Measurements from ENCODE around the gene DOK1. TPM values are rescaled to one million over a fixed set of nuclear protein-coding genes. Genes with fewer than 3 reads are reported as not detected.

Gene DOK1
- total RNA-seq, 1 experiment from 2014 or later, result 6.2 TPM

DNA sequence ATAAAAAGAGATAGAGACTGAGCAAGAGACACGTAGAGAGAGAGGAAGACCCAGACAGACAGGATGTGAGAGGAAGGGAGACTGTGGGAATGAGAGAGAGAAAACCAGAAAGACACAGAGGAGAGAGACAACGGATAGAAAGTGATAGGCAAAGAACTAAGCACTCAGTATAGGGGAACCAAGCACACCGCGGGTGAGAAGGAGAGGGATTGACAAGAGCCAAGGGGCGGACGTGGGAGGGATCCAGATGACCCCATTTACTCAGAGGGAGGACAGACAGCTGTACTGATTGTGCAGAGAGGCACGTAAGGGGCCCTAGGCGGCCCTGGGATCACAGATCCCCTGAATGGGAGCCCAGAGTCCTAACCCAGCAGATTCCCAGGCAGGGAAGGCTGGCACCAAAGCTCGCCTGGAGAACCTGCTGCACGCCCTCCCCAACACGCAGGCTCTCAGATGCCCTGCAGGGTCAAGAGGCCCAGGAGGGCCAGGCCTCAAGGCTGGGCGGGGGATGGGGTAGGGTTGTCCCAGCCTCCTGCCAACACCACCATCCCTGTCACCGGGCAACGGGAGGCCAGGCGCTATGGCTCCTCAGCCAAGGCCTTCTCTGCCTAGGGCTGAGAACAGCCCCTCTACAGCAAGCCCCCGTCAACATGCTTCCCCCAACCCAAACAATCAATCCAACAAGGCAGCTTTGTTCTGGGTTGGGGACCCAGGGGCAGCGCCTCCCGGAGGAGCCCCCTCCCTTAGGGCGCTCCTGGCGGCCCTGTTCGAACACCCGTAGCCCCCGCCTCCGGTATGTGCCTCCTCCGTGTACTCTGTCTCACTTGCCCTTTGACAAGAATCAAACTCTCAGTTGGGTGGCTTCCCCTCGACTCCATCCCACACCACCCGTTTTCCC is 1.4 kb upstream of the DOK1 start:
- POLR2A ChIA-PET, result no interaction called here
- BruUV-seq (replicated peaks), result no TSS peak
- no peak for ATAC-seq
- intact Hi-C loops (cut with micrococcal nuclease; ENCODE audit: unreplicated experiment) (no loop called here), in situ Hi-C loops (cut with HindIII; ENCODE audit: low pct_unique_long_range_greater_than_20kb, low sequenced_read_pairs) (no loop called here)
- Histone ChIP-seq H3K4me1 (ENCODE audit: control insufficient read depth, insufficient read depth, low read length) (peaks cover 20% of the 10 kb centered on the region), H3K36me3 (ENCODE audit: control insufficient read depth, insufficient read depth, low read length) (no peaks in the 10 kb centered on the region), H3K9me3 (ENCODE audit: control insufficient read depth, insufficient read depth, low read depth, low read length) (no peaks in the 10 kb centered on the region), H3K27ac (ENCODE audit: low read length) (no peak overlapping the region), H3K4me3 (ENCODE audit: low read depth in 2 of 2, low read length in 2 of 2) (peak overlapping the region; percentile 61 to 83), H3K27me3 (ENCODE audit: control insufficient read depth, insufficient read depth, low read length) (no peaks in the 10 kb centered on the region; the same call in 1 of the 2 replicates)
- CTCF ChIA-PET, result interaction anchor here (0.6 to 1.1 kb wide), 2 partner anchors 19 to 361 kb away, joined by 6 to 14 read pairs; no protein-coding TSS in a partner anchor
- no peak for DNase-seq (ENCODE audit: low read depth, low spot score)
- TF ChIP-seq, protein P1, sequence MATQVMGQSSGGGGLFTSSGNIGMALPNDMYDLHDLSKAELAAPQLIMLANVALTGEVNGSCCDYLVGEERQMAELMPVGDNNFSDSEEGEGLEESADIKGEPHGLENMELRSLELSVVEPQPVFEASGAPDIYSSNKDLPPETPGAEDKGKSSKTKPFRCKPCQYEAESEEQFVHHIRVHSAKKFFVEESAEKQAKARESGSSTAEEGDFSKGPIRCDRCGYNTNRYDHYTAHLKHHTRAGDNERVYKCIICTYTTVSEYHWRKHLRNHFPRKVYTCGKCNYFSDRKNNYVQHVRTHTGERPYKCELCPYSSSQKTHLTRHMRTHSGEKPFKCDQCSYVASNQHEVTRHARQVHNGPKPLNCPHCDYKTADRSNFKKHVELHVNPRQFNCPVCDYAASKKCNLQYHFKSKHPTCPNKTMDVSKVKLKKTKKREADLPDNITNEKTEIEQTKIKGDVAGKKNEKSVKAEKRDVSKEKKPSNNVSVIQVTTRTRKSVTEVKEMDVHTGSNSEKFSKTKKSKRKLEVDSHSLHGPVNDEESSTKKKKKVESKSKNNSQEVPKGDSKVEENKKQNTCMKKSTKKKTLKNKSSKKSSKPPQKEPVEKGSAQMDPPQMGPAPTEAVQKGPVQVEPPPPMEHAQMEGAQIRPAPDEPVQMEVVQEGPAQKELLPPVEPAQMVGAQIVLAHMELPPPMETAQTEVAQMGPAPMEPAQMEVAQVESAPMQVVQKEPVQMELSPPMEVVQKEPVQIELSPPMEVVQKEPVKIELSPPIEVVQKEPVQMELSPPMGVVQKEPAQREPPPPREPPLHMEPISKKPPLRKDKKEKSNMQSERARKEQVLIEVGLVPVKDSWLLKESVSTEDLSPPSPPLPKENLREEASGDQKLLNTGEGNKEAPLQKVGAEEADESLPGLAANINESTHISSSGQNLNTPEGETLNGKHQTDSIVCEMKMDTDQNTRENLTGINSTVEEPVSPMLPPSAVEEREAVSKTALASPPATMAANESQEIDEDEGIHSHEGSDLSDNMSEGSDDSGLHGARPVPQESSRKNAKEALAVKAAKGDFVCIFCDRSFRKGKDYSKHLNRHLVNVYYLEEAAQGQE (IDR thresholded peaks at IDR 0.05; ENCODE audit: insufficient read depth in 1 of 2, low read depth in 2 of 2, low read length in 1 of 2), result no peak
- TF ChIP-seq SIN3A (IDR thresholded peaks at IDR 0.05; ENCODE audit: borderline replicate concordance, insufficient read depth, low read depth, low read length), result no peak
- no peak for TF ChIP-seq POLR2AphosphoS5 (IDR thresholded peaks at IDR 0.05; ENCODE audit: low read depth, low read length)
- TF ChIP-seq, protein P2, sequence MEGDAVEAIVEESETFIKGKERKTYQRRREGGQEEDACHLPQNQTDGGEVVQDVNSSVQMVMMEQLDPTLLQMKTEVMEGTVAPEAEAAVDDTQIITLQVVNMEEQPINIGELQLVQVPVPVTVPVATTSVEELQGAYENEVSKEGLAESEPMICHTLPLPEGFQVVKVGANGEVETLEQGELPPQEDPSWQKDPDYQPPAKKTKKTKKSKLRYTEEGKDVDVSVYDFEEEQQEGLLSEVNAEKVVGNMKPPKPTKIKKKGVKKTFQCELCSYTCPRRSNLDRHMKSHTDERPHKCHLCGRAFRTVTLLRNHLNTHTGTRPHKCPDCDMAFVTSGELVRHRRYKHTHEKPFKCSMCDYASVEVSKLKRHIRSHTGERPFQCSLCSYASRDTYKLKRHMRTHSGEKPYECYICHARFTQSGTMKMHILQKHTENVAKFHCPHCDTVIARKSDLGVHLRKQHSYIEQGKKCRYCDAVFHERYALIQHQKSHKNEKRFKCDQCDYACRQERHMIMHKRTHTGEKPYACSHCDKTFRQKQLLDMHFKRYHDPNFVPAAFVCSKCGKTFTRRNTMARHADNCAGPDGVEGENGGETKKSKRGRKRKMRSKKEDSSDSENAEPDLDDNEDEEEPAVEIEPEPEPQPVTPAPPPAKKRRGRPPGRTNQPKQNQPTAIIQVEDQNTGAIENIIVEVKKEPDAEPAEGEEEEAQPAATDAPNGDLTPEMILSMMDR (IDR thresholded peaks at IDR 0.05), result no peak
- no peak for TF ChIP-seq TCF7L2 (IDR thresholded peaks at IDR 0.05; ENCODE audit: low read depth, low read length)

DNA sequence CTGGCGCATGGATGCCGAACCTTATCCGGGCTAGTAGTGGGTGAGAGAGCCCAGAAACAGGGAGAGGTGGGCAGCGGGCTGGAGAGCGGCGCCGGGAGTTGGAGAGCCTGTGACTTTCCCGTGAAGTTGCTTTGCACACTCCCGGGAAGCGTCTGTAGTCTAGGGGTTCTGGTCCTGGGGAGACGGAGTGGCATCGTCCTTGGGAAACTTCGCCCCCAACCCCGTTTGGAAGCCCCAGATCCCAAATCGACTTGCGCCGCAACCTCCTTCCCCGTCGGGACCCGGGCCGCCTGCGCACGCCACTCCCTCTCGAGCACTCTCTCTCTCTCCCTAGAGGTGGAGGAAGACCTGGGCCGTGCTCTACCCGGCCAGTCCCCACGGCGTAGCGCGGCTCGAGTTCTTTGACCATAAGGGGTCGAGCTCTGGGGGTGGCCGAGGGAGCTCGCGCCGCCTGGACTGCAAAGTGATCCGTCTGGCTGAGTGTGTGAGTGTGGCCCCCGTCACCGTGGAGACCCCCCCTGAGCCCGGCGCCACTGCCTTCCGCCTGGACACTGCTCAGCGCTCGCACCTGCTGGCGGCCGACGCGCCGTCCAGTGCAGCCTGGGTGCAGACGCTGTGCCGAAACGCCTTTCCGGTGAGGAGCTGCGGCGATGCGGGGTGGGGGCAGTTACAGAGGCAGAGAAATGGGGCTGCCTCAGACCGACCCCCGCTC is 456 bp downstream of the DOK1 start:
- Histone ChIP-seq H3K9me3 (ENCODE audit: control insufficient read depth, insufficient read depth, low read depth, low read length) (no peaks in the 10 kb centered on the region), H3K27ac (ENCODE audit: low read length) (no peak overlapping the region), H3K4me3 (ENCODE audit: low read depth in 2 of 2, low read length in 2 of 2) (peak overlapping the region; percentile 61 to 83), H3K27me3 (ENCODE audit: control insufficient read depth, insufficient read depth, low read length) (no peaks in the 10 kb centered on the region), H3K36me3 (ENCODE audit: control insufficient read depth, insufficient read depth, low read length) (no peaks in the 10 kb centered on the region), H3K4me1 (ENCODE audit: control insufficient read depth, insufficient read depth, low read length) (peaks cover 11% of the 10 kb centered on the region; the same call in 1 of the 2 replicates)
- ChIA-PET CTCF (no interaction called here), POLR2A (no interaction called here)
- BruUV-seq (replicated peaks), result no TSS peak
- no peak for DNase-seq (ENCODE audit: low read depth, low spot score)
- TF ChIP-seq SIN3A (IDR thresholded peaks at IDR 0.05; ENCODE audit: borderline replicate concordance, insufficient read depth, low read depth, low read length) (no peak), TCF7L2 (IDR thresholded peaks at IDR 0.05; ENCODE audit: low read depth, low read length) (no peak), POLR2AphosphoS5 (IDR thresholded peaks at IDR 0.05; ENCODE audit: low read depth, low read length) (no peak)
- TF ChIP-seq, protein P2 (IDR thresholded peaks at IDR 0.05), result no peak
- TF ChIP-seq, protein P1 (IDR thresholded peaks at IDR 0.05; ENCODE audit: insufficient read depth in 1 of 2, low read depth in 2 of 2, low read length in 1 of 2), result no peak
- intact Hi-C loops (cut with micrococcal nuclease; ENCODE audit: unreplicated experiment), result no loop called here
- peak; percentile 69 for ATAC-seq
- in situ Hi-C loops (cut with HindIII; ENCODE audit: low pct_unique_long_range_greater_than_20kb, low sequenced_read_pairs), result no loop called here

Data from Panc1 (cell line).